ENCODE results near the gene LHFPL2. TPM values are rescaled to one million over a fixed set of nuclear protein-coding genes. Genes with fewer than 3 reads are reported as not detected.
"Not testable (repeated sequence)": the region's sequence is repeated elsewhere in the genome, so short reads cannot be mapped to it uniquely, and the experiment has no call there.

LHFPL2 gene
- total RNA-seq, result 14.4 and 15.3 TPM in 2 replicates

GRCh38 chr5:78648359-78649210, at the start of gene LHFPL2:
Gene LHFPL2, minus strand, starts transcription at chr5:78648772. Its CDS starts 138,559 bp downstream, at chr5:78510213.
- DNase-seq (ENCODE audit: low read depth), result no peak
- no peak for TF ChIP-seq CTCF (conservative IDR thresholded peaks at IDR 0.05; ENCODE audit: low read depth, low read length)
- peak within 1 kb of the TSS; percentile 67 for H3K4me3 ChIP-seq (ENCODE audit: low read depth, low read length)

GRCh38 chr5:78696637-78697036, 48.1 kb upstream of the LHFPL2 start:
- no peak for TF ChIP-seq CTCF (conservative IDR thresholded peaks at IDR 0.05; ENCODE audit: low read depth, low read length)
- H3K4me3 ChIP-seq (ENCODE audit: low read depth, low read length), result no peak overlapping the region
- DNase-seq (ENCODE audit: low read depth), result no peak

GRCh38 chr5:78696052-78696451, 47.5 kb upstream of the LHFPL2 start:
- not testable (repeated sequence) for H3K4me3 ChIP-seq (ENCODE audit: low read depth, low read length); DNase-seq (ENCODE audit: low read depth)

GRCh38 chr5:78693339-78693738, 44.8 kb upstream of the LHFPL2 start:
- DNase-seq (ENCODE audit: low read depth), result no peak
- no peak for TF ChIP-seq CTCF (conservative IDR thresholded peaks at IDR 0.05; ENCODE audit: low read depth, low read length)
- H3K4me3 ChIP-seq (ENCODE audit: low read depth, low read length), result no peak overlapping the region

GRCh38 chr5:78691084-78691960, 42.8 kb upstream of the LHFPL2 start:
- DNase-seq (ENCODE audit: low read depth), result no peak
- TF ChIP-seq CTCF (conservative IDR thresholded peaks at IDR 0.05; ENCODE audit: low read depth, low read length), result no peak
- no peak overlapping the region for H3K4me3 ChIP-seq (ENCODE audit: low read depth, low read length)

- no peak overlapping the region for H3K4me3 ChIP-seq (ENCODE audit: low read depth, low read length)
- no peak for TF ChIP-seq CTCF (conservative IDR thresholded peaks at IDR 0.05; ENCODE audit: low read depth, low read length)
- no peak for DNase-seq (ENCODE audit: low read depth)
Observed at GRCh38 chr5:78690253-78690972, 41.8 kb upstream of the LHFPL2 start.

All from epithelial cell of proximal tubule (primary cell).